Fibroblast of skin of right biceps (primary cell): ENCODE measurements around the gene BMPER.

Experiments used
- DNase-seq: peaks from one replicate; pipeline ENCODE4 v3.0.0-alpha.2; 2013

BMPER gene

DNA sequence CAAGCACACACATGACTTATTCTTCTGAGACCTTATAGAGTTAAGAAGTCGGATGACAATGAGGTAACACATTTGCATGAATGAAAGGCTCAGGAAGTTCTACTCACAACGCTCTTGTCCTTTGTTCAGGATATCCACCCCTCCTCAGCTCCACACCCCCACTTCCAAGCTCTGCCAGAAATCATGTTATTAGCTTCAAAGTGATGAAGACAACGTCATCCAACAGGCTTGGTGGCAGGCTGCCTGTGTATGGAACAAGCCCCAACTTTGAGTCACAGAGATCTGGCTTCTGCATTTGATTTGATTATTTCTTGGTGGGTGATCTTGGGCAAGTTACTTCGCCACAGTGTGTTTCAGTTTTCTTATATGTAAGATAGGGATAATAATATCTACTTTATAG lies 12.4 kb upstream of the BMPER start:
- peak; percentile 45 for DNase-seq

DNA sequence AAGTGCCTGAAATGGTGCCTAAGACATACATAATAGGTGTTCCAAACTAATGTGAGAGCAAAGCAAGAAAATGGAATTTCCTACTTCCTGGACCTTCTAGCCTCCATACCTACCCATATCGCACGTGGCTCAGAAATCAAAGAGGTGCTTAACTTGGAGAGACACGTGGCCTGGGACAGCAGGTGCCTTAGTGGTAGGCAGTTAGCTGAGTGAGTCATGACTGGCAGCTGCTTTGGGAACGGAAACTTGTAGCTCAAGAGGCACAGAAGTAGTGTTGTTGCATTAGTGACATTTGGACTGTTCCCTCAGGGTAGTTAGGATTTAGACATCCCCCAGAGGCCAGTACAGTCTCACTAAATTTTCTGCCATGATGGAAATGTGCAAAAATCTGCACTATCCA lies 12.0 kb upstream of the BMPER start:
- DNase-seq: no peak

DNA sequence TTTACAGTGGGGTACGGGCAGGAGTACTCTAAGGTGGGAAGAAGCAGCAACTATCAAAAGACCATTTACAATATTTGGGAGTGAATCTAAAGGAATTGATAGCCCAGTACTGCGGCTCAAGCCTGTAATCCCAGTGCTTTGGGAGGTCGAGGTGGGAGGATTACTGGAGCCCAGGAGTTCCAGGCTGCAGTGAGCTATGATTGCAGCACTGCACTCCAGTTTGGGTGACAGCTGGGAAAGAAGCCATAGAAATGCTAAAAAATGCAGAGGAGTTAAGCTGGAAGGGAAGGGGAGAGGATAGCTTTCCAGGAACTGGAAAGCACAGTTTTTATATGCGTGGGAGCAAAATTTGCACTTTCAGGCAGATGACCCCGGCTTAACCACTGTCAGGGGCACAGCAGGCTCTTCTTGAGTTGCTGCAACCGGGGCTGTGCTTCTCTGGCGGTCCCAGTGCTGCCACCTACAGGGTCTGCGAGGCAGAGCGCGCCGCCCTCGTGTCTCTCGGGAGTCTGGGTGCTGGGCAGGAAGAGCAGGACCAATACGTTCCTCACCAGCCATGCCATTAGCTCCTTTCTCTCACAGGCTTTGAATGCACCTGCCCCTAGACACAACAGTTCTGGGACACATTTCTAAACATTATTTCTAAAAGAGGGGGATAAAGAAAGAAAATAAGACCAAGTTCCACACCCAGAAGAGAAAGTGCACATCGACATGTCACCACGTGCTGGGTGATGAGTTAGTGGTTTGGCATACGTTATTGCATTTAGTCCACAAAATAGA lies 10.1 kb upstream of the BMPER start:
- DNase-seq: peak; percentile 78

DNA sequence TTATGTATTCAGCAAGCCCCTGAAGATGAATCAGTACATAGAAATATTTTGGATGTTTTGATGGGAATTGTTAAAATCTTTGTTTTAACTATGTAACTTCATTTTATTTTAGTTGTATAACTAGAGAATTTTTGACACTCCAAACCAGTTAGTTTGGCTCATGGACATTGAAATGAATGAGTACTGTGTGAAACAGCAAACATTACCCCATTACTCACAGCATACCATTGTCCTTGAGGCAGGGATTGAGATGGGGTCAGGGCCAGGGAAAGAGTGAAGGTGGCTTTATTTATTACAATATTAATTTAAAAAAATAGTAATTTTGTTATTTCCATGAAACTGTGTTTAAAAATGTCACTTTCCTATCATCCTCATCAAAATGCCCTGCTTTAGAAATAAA lies 4.8 kb upstream of the BMPER start:
- peak; percentile 53 for DNase-seq

DNA sequence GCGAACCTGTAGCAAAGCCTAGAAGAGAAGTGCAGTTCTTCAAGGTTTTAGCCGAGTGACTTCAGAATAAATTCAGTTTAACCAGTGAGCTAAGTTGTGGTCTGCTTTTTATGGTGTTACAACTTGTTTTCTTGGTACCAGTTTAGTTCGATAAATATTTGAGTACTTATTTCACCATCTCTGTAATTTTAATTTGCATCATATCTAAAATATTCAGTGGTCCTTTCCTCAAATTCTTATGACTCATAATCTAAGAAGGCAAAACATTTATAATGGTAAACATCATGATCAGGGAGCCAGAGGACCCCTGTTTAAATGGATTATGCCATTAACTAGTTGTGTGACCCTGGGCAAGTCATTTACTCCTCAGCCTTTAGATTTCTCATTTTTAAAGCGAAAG lies 4.1 kb upstream of the BMPER start:
- DNase-seq: peak; percentile 68

DNA sequence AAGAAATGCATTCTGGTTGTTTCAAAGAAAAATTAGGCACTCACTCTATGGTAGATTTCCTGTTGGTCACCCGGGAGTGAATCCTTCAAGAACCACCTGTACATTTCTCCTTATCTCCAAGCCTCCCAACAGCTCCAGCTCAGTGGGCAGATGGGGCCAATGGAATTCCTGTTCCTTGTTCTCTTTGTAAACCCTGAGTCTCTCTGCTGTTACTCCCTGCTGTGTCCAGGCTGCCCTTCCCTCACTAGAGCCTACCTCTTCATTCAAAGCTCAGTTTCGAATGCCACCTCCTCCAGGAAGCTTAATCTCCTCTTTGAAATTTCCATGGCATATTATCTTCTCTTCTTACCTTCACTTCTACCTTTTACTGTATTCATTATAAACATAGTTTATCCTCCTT lies 3.5 kb upstream of the BMPER start:
- no peak for DNase-seq

DNA sequence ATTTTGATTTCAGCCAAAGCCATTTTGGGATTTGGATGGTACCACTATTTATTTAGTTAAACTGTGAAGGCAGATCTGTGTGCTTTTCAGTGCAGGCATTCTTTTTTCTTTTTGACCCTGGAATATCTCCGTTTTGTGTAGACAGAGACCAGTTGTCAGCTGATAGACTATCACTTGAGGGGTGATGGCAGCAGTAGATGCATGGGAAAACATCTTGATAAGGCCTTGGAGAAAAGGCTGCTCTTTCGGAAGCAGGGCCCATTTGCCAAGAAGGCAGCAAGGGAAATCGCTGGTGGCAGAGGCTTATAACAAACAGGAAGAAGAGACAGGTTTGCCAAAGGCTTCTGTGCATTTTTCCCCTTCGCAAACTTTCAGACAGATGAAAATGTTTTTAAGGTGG lies 2.6 kb upstream of the BMPER start:
- DNase-seq: no peak

DNA sequence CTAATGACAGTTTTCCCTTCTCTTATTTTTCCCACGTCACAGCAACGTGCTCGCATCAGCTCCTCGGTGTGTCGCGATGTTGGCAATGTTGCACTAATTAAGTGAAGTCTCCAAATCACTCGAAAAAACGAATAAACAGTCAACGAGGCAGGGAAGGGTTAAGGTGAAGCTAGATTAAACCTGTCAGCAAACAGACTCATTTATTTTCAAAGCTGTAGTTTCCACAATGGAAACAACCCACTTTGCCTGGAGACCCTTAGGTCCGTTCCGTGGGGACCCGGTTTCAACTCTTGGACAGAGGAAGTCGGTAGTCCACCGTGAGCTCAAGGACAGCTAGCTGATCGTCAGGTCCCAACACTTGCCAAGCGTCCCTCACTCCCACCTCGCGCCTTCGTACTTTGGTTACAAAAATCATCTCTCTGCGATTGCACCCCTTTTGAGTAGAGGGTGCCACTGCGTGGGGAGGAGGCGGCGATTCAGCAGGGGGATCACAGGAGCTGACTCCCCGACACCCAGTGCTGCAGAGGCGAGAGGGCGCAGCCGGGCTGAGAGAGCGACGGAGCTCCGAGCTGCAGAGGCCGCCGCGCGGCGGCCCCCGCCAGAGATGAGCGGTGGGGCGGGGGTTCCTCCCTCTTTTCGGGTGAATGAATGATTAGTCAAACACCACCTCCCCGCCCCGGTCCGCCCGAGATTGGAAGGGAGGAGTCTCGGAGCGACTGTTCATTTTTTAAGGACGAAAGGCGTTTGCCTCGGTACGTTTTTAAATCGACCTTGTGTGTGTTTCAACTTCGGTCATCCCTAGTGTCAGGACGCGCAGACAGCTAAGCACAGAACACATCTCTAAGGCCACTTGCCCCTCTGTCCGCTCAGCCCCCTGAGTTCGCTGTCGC lies 1.3 kb upstream of the BMPER start:
- peak; percentile 82 for DNase-seq

DNA sequence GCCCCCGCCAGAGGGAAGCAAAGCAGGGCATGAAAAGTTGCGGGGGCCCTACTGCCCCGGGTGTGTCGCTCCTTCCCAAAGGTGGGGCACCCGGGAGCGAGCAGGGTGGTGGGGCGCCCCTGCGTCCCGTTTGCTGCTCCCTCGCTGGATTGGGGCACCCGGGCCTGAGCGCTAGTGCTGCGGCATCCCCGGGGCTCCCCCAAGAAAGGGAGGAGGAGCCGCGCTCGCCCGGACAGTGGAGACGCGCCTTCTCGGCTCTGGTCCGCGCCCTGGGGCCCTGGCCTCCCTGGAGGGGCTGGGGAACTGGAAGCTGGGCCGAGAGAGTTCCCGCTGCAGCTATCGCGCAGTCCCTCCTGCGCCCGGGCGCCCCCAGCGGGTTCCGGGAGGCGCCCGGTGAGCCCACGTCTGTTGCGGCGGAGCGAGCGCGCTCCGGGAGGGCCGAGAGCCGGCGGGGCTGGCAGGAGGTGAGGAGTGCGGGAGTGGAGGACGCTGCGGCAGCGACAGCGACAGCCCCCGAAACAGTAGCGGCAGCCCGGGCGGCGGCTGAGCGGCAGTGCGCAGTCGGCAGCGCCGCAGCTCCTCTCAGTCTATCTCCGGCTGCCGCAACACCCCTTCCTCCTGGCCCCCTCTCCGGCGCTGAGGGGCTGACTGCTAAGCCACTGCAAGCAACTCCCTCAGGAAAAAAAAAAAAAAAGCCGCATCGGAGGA lies 504 bp upstream of the BMPER start:
- peak; percentile 74 for DNase-seq

DNA sequence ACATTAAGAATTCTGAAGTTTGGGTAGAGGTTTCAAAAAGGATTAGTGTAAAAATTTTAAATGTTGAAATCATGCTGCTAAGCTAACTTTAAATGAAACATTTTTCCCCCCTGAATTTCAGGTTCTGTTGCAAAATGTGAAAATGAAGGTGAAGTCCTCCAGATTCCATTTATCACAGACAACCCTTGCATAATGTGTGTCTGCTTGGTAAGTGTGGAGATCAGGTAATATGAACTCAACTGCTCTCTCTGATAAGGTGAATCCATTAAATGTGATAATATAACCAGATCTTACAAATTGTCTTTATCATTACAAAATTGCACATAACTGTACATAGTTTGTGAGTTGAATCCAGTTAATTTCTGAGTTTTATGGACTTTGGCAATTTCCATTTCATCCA lies 1.4 kb downstream of the BMPER start:
- no peak for DNase-seq

DNA sequence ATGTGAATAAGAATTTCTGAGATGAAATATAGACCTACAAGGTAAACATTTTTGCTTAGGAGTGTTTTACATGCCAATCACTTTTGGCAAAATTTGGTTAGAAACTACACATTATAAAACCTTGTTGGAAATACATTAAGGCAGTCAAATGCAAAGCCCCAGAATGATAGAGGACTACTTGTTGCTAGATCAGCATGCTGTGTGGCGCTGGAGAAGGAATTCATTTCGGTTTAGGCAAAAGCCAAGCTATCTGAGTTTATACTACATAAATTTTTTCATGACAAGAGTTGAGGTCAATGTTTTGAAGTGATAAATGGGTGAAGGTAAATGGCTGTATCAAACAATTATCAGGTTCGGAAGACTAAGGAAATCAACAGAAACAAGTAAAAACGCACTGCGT lies 2.3 kb downstream of the BMPER start:
- no peak for DNase-seq

DNA sequence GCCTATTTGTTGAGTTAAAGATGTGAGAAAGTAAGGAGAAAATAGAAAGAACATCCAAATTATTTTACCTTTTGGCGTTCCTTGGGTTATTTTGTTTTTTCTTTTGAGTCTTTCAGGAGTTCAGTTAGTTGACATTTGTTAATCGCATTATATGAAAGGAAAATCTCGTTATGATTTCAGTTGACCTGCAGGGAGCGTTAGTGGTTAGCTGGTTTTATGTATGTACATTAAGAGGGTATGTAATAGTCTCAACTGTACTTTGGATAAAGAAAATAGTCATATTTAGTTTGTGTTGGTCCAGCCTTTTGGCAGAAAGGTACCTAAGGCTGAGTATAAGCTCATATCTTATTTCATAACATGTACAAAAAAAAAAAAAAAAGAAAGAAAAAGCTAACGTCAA lies 4.0 kb downstream of the BMPER start:
- no peak for DNase-seq

DNA sequence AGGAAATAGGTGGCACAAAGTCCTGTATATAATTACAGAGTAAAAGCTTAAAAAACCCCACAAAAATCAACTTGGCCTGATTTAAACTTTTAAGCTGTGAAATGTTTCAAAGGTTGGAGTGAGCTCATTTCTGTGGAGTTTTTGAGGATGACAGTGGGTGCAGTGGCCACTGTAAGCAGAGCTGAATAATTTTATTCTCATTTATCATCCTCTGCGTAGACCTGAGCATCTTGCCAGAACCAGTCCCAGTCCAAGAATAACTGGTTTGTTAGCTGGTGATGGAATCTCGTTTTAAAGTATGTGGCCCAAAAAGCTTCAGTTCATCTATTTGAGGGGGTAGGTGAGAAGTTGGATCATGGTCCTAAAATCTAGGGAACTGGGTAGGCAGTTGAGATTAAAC lies 4.4 kb downstream of the BMPER start:
- peak; percentile 41 for DNase-seq

DNA sequence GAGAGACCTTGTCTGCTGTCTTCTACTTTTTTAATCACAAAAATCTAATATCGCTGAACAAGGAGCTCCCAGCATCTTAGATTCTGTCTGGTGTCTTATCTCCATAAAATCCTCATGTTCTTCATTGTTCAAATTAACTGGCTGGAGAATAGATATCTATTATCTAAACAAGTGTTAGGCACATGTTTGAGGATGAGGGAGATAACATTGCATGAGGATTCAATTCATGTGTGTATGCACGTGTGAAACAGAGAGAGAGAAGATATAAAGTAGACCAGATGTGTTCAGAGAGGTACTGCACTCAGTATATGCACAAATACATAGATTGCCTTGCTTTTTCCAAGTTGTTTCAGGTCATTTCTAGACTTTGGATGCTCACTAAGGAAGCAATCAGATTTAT lies 5.4 kb downstream of the BMPER start:
- DNase-seq: no peak

DNA sequence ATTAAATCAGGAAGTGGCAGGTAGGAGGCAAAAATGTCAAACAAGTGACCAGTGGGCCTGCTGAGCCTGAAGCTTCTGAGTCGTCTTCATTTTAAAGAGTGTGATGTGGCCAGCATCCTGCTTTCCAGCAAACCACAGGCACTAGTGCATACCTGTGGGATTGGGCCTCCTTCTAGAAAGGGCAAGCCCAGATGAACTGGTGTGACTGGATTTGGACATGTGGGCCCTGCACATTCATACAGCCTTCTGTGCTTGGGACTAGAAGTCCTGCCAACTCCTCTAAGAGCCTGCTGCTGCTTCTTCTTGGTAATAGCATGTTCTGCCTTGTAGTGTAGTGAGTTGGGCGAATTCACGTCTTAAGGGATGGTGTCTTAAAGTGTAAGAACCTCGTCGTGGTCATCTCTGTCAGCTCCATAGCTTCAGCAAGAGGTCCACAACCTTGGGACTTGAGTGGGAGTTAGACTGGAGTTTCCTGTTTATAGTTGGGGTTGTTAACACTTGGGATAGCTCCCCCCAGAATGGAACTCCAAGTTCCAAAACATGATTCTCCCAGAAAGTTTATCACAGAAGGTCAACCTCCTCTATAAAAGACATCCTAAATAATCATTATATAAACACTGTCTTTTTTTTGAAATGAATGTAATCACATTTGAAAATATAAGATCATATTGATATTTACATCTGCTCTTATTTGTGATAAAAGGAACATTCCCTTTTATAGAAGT lies 11.2 kb downstream of the BMPER start:
- no peak for DNase-seq

DNA sequence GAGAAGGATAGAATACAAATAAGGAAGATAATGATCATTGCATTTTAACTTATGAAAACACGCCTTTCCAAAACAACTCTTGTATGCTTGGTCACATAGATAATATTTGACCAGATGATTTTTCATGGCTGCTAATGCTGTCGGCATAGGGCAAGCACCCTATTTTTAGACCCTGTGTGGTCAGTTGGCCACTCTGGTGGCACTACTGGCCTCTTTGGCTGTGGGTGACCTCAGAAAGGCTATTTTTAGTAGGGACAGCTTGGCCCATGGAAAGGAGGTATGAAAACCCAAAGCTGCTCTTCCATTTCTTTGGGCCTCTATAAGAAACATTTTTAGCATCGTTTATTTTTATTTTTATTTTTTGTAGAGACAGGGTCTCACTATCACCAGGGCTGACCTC lies 12.3 kb downstream of the BMPER start:
- DNase-seq: no peak

DNA sequence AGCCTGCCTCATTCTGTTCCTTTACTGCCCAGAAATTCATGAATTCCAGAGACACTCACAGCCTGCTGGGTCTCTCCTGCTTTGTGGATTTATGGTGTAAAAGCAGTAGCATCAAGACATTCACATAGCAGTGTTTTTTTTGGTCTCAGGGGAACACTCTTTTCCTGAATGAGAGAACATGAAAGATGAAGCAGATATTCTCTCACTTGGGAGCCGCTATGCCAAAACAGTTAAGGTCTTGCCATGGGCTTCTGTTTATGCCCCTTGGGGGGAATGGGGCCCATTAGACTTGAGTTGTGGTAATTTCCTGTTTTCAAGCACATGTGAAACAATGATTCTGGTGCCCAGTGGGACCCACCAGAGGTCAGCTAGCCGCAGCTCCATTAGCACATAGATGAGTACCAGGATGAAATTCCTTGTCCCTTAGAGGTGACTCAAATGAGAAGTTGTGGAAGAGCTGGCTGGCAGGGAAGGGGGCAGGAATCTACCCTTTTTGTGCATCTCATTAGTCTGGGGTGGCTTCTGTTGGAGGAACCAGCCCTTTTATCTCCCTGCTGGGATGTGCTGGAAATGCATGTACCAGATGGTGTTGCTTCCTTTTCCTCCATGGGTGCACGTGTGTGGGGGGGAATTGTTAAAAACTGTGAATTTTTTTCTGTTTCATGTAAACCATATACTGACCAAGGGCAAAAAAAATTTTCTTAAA lies 13.3 kb downstream of the BMPER start:
- DNase-seq: no peak

DNA sequence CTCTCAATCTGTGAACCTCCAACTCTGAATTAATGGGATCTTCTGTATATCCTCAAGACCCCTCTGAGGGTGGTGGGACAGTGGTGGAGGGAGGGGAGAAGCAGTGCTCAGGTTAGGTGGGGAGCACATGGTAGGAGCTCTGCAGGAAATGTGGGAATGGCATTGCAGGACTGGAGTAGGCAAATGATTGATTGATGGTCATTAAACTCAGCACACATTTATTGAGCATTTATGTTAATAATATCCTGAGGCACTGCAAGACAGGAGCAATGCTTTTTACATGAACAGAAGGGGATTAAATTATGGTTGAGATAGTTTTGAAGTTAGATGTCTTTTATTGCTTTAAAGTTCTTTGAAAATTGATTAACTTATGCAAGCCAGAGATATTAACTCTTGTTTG lies 14.1 kb downstream of the BMPER start:
- no peak for DNase-seq

DNA sequence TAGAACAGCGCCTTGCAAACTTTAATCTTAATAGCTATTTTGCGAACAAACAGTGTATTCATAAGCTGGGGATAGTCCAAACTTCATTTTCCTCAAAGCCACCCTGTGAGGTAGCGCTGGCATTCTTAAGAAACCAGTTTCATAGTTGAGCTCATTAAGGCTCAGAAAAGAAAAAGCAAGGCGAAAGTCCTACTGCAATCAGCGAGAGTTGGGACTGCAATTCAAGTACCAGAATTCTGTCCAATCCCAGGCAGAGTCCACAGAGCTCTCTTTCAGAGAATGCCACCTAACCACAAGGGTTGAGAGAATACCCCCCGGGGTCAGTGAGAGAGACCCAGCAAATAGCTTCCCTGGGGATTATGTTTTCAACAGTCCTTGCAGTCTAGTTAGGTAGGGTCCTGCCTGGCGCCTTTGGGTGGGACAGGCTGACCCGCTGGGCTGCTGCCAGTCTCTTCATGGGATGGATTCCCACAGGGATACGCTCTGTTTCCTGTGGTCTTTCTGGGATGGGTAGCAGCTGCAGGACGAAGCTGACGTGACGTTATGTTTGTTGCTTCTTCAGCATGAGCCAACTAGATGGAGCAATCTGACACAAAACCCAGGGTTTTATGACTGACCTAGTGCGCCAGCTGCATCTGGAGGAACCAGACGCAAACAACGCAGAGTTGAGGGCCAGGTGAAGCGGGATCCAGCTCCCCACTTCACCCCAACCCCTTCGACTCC lies 16.0 kb downstream of the BMPER start:
- DNase-seq: no peak

DNA sequence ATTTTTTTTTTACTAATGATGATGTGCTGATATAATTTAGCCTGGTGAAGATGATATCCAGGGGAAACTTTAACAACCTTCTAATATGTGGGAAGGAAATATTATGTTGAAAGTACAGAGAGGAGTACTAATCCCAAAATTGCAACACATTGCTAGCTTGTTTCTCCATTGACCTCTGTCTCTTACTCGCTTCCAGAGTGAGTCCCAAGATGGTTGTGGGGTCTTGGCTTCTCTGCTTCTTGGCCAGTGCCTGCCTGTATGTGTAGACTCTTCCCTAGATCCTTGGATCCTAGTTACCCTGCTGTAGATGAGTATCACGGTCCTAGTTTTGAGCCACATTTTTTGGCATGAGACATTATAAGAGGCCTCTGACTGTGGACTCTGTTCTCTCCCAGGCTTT lies 17.5 kb downstream of the BMPER start:
- DNase-seq: no peak

DNA sequence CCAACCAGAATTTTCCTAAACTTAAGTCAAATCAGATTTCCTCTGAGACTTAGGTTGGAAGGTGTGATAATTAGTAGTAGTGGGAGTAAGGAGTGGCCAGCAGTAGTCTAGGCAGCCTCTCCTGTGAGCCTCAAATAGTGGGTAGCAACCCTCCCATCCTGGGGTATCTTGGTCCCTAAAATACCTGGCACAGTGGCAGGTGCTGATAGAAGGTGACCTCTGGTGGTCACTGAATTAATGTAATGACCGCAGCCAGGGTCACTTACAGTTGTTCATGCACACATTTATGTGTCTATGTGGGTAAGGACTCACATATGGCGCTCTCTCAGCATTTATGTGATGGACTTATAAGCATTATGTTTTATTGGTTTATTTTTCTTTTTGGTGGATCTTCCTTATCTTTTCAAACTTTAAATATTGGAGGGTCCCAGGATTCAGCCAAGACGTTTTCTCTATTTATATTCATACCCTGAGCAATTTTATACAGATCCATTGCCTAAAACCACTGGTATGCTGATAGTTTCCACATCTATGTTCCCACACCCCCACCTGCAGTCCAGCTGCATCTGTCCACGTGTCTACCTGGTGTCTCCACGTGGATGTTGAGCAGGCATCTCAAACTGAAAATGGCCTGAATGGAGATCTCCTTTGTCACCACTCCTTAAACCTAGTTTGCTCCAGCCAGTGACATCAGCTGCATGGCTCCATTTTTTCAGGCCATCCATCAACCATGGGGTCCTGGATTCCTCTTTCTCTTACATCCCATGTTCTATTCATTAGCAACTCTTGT lies 18.3 kb downstream of the BMPER start:
- DNase-seq: no peak
